ENCODE results near the gene FARP2. TPM values are rescaled to one million over a fixed set of nuclear protein-coding genes. Genes with fewer than 3 reads are reported as not detected.

Gene FARP2
- total and polyA plus RNA-seq, 2 of the 13 experiments (the other 11 are each of a cell fraction or from before 2014, with no cell fraction given): 28.0 to 45.4 TPM

DNA sequence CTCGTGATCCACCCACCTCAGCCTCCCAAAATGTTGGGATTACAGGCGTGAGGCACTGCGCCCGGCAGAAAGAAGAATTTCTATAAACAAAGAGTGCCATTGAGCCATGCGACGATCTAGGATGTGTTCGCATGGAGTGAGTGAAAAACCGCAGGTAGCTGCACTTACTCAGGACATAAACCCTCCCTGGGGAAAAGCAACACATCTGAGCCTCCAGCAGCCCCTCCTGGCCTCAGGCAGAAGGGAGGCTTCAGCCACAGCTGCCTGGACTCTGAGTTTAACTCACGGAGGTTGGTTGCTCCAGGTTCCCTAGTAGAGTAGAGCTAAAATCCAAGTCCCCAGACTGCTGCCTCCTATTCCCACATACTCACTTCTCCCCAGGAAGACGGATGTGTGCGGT, 163.6 kb downstream of the FARP2 start (continued):
- TF ChIP-seq, protein P1, sequence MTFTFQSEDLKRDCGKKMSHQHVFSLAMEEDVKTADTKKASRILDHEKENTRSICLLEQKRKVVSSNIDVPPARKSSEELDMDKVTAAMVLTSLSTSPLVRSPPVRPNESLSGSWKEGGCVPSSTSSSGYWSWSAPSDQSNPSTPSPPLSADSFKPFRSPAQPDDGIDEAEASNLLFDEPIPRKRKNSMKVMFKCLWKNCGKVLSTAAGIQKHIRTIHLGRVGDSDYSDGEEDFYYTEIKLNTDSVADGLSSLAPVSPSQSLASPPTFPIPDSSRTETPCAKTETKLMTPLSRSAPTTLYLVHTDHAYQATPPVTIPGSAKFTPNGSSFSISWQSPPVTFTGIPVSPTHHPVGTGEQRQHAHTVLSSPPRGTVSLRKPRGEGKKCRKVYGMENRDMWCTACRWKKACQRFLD (CRISPR knock-in tag; IDR thresholded peaks at IDR 0.05; ENCODE audit: borderline replicate concordance): no peak
- TF ChIP-seq ZNF788 (CRISPR knock-in tag; IDR thresholded peaks at IDR 0.05; ENCODE audit: borderline replicate concordance) (no peak), MAFF (IDR thresholded peaks at IDR 0.05; ENCODE audit: low read depth, low read length) (no peak), PRPF4 (IDR thresholded peaks at IDR 0.05; ENCODE audit: low read depth, low read length, poor library complexity, severe bottlenecking) (no peak)
- TF ChIP-seq, protein P2, sequence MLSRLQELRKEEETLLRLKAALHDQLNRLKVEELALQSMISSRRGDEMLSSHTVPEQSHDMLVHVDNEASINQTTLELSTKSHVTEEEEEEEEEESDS (CRISPR knock-in tag; IDR thresholded peaks at IDR 0.05; ENCODE audit: borderline replicate concordance): no peak
- TF ChIP-seq, protein P3, sequence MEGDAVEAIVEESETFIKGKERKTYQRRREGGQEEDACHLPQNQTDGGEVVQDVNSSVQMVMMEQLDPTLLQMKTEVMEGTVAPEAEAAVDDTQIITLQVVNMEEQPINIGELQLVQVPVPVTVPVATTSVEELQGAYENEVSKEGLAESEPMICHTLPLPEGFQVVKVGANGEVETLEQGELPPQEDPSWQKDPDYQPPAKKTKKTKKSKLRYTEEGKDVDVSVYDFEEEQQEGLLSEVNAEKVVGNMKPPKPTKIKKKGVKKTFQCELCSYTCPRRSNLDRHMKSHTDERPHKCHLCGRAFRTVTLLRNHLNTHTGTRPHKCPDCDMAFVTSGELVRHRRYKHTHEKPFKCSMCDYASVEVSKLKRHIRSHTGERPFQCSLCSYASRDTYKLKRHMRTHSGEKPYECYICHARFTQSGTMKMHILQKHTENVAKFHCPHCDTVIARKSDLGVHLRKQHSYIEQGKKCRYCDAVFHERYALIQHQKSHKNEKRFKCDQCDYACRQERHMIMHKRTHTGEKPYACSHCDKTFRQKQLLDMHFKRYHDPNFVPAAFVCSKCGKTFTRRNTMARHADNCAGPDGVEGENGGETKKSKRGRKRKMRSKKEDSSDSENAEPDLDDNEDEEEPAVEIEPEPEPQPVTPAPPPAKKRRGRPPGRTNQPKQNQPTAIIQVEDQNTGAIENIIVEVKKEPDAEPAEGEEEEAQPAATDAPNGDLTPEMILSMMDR (CRISPR knock-in tag; IDR thresholded peaks at IDR 0.05): peak; percentile 47
- TF ChIP-seq, protein P4, sequence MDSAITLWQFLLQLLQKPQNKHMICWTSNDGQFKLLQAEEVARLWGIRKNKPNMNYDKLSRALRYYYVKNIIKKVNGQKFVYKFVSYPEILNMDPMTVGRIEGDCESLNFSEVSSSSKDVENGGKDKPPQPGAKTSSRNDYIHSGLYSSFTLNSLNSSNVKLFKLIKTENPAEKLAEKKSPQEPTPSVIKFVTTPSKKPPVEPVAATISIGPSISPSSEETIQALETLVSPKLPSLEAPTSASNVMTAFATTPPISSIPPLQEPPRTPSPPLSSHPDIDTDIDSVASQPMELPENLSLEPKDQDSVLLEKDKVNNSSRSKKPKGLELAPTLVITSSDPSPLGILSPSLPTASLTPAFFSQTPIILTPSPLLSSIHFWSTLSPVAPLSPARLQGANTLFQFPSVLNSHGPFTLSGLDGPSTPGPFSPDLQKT (CRISPR knock-in tag; IDR thresholded peaks at IDR 0.05; ENCODE audit: borderline replicate concordance): no peak

DNA sequence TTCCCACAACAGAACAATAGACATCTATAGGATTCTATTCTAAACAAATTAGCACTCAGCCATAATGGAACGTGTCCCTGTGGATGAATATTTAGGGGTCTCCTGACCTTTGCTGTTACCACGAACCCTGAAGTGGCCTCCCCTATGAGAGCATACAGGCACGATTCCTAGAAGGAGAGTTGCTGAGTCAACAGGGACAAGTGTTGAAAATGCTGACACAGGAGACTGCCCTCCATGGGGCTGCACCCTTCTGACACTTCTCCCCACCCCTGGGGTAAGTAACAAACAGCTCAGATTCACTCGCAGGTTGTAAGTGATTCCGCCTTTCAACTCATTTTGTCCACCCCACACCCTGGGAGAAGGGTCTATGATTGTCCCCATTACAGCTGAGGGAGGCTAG, 166.4 kb downstream of the FARP2 start:
- intact Hi-C loops (cut with micrococcal nuclease; ENCODE audit: unreplicated experiment): no loop called here
- in situ Hi-C loops (cut with HindIII; ENCODE audit: extremely low pct_ligation_motif_present, low pct_unique_long_range_greater_than_20kb): no loop called here
- H3K9ac ChIP-seq (ENCODE audit: insufficient read depth, low read depth, low read length): no peak overlapping the region
- CTCF ChIA-PET (ENCODE audit: low intra/inter-chr PET ratio, low total read pairs): no interaction called here
- H3K9me3 ChIP-seq (ENCODE audit: low read length): no peaks in the 10 kb centered on the region
- no peaks in the 10 kb centered on the region; a peak in 2 of 5 replicates for H3K27me3 ChIP-seq (ENCODE audit: control insufficient read depth in 1 of 2, insufficient read depth in 2 of 2, low read length in 2 of 2)
- WGBS (ENCODE audit: low lambda C conversion rate): 51% methylated on average over 5 of the region's 5 CpGs
- no TSS peak for BruUV-seq (replicated peaks)
- H3K79me2 ChIP-seq (ENCODE audit: insufficient read depth, low read length): no peaks in the 10 kb centered on the region
- no peaks in the 10 kb centered on the region for H4K20me1 ChIP-seq (ENCODE audit: insufficient read depth, low read length)
- POLR2A ChIA-PET: interaction anchor here (1.6 kb wide), 1 partner anchor 37 kb away, joined by 3 read pairs; the partner anchor contains the start of gene BOK
- H3K36me3 ChIP-seq (replicated peaks in 1 of 2; ENCODE audit: control insufficient read depth in 1 of 2, insufficient read depth in 2 of 2, low read length in 2 of 2): no peaks in the 10 kb centered on the region
- peaks cover 54% of the 10 kb centered on the region for H3K4me1 ChIP-seq (ENCODE audit: insufficient read depth, low read length)
- no peak for ATAC-seq
- peak overlapping the region; percentile 51 for H2AFZ ChIP-seq (ENCODE audit: low read length)
- no peak for FAIRE-seq
- no peak overlapping the region for H3K27ac ChIP-seq (ENCODE audit: extremely low read length, insufficient read depth, low read length)
- no peak overlapping the region for H3K4me3 ChIP-seq (replicated peaks in 1 of 3; ENCODE audit: insufficient read depth in 1 of 3, low read depth in 2 of 3, low read length in 3 of 3)
- no peak overlapping the region for H3K4me2 ChIP-seq (ENCODE audit: low read depth, low read length)
- DNase-seq (ENCODE audit: low spot score): no peak
- TF ChIP-seq CBX1 (IDR thresholded peaks at IDR 0.05; ENCODE audit: low read depth) (no peak), MAFK (conservative IDR thresholded peaks at IDR 0.05 in 1 of 2, IDR thresholded peaks at IDR 0.05 in 1 of 2; ENCODE audit: low read length in 2 of 2) (peak; percentile 95), SNAPC2 (CRISPR knock-in tag; IDR thresholded peaks at IDR 0.05) (no peak), ZNF235 (CRISPR knock-in tag; IDR thresholded peaks at IDR 0.05; ENCODE audit: borderline replicate concordance) (no peak), ZNF451 (CRISPR knock-in tag; IDR thresholded peaks at IDR 0.05) (no peak), MAFF (IDR thresholded peaks at IDR 0.05; ENCODE audit: low read depth, low read length) (peak; percentile 95), MAFG (CRISPR knock-in tag; IDR thresholded peaks at IDR 0.05) (peak; percentile 74), ZNF776 (CRISPR knock-in tag; IDR thresholded peaks at IDR 0.05) (no peak), ARNTL (CRISPR knock-in tag; IDR thresholded peaks at IDR 0.05) (no peak), CBX5 (CRISPR knock-in tag; IDR thresholded peaks at IDR 0.05; ENCODE audit: borderline replicate concordance) (no peak)
- TF ChIP-seq, protein P5, sequence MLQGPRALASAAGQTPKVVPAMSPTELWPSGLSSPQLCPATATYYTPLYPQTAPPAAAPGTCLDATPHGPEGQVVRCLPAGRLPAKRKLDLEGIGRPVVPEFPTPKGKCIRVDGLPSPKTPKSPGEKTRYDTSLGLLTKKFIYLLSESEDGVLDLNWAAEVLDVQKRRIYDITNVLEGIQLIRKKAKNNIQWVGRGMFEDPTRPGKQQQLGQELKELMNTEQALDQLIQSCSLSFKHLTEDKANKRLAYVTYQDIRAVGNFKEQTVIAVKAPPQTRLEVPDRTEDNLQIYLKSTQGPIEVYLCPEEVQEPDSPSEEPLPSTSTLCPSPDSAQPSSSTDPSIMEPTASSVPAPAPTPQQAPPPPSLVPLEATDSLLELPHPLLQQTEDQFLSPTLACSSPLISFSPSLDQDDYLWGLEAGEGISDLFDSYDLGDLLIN (CRISPR knock-in tag; IDR thresholded peaks at IDR 0.05; ENCODE audit: borderline replicate concordance): no peak
- TF ChIP-seq, protein P6, sequence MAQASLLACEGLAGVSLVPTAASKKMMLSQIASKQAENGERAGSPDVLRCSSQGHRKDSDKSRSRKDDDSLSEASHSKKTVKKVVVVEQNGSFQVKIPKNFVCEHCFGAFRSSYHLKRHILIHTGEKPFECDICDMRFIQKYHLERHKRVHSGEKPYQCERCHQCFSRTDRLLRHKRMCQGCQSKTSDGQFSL (CRISPR knock-in tag; IDR thresholded peaks at IDR 0.05): no peak

Measured in HepG2 (cell line).